Activated CD4-positive, alpha-beta T cell treated with anti-CD3 and anti-CD28 coated beads, Interleukin-2, amount 10 ng/mL, durations not matched to agents 7 days and 5 days (primary cell): ENCODE measurements around the gene GPC3. TPM values are rescaled to one million over a fixed set of nuclear protein-coding genes. Genes with fewer than 3 reads are reported as not detected.

Source experiments
- CTCF ChIA-PET: fragments of 350-600 bp; sonication (Branson Sonifier 250); formaldehyde crosslinking; loops from one replicate; lab custom pipeline; 2021; ENCODE audit warnings: antibody characterized with exemption; lab: Charles Lee
- POLR2A ChIA-PET: fragments of 350-600 bp; sonication (Branson Sonifier 250); formaldehyde crosslinking; loops from one replicate; lab custom pipeline; 2021; ENCODE audit warnings: antibody characterized with exemption; lab: Charles Lee
- DNase-seq: peaks from one replicate; pipeline ENCODE4 v3.0.0-alpha.2; 2020
- H3K27ac Mint-ChIP-seq: one replicate; pipeline ENCODE4 v1.8.0; 2021; ENCODE audit warnings: mild to moderate bottlenecking, moderate library complexity, mixed read lengths
- H3K27me3 Mint-ChIP-seq: one replicate; pipeline ENCODE4 v1.8.0; 2021; ENCODE audit warnings: mixed read lengths
- H3K36me3 Mint-ChIP-seq: one replicate; pipeline ENCODE4 v1.8.0; 2021; ENCODE audit warnings: low read depth, mixed read lengths
- H3K4me1 Mint-ChIP-seq: one replicate; pipeline ENCODE4 v1.8.0; 2021; ENCODE audit warnings: mixed read lengths
- H3K4me3 Mint-ChIP-seq: one replicate; pipeline ENCODE4 v1.8.0; 2021; ENCODE audit warnings: mild to moderate bottlenecking, moderate library complexity, mixed read lengths
- H3K9me3 Mint-ChIP-seq: one replicate; pipeline ENCODE4 v1.8.0; 2021; ENCODE audit warnings: mixed read lengths
- total RNA-seq, 2 experiments: library from RNA; stranded (reverse); gene quantifications; one replicate each; pipeline ENCODE4 v1.2.3, GENCODE V29; 2021

Gene GPC3
- total RNA-seq, 2 experiments from 2014 or later, result 0.81 to 1.0 TPM

GRCh38 chrX:133856819-133857218 lies 128.6 kb downstream of the GPC3 start:
- no peaks in the 10 kb centered on the region for H3K9me3 Mint-ChIP-seq
- no peaks in the 10 kb centered on the region for H3K4me1 Mint-ChIP-seq
- H3K4me3 Mint-ChIP-seq, result no peak overlapping the region
- H3K27me3 Mint-ChIP-seq, result peaks cover 3% of the 10 kb centered on the region
- CTCF ChIA-PET, result interaction anchor here (0.9 kb wide), 1 partner anchor 12 kb away, joined by 3 read pairs; no protein-coding TSS in a partner anchor
- POLR2A ChIA-PET, result no interaction called here
- no peak overlapping the region for H3K27ac Mint-ChIP-seq
- no peak for DNase-seq
- H3K36me3 Mint-ChIP-seq, result no peaks in the 10 kb centered on the region

- Mint-ChIP-seq H3K4me3 (no peak overlapping the region), H3K9me3 (no peaks in the 10 kb centered on the region), H3K36me3 (no peaks in the 10 kb centered on the region), H3K27ac (no peak overlapping the region), H3K4me1 (no peaks in the 10 kb centered on the region), H3K27me3 (peaks cover 3% of the 10 kb centered on the region)
- DNase-seq, result no peak
- ChIA-PET POLR2A (no interaction called here), CTCF (interaction anchor here (0.6 kb wide), 2 partner anchors 15 to 1010 kb away, joined by 4 read pairs; no protein-coding TSS in a partner anchor)
Measured at GRCh38 chrX:133854290-133854689, 131.1 kb downstream of the GPC3 start.

GRCh38 chrX:133852837-133853356 lies 132.5 kb downstream of the GPC3 start:
- Mint-ChIP-seq H3K9me3 (no peaks in the 10 kb centered on the region), H3K4me1 (no peaks in the 10 kb centered on the region), H3K27me3 (peaks cover 3% of the 10 kb centered on the region), H3K4me3 (no peak overlapping the region), H3K36me3 (no peaks in the 10 kb centered on the region), H3K27ac (no peak overlapping the region)
- ChIA-PET POLR2A (no interaction called here), CTCF (no interaction called here)
- DNase-seq, result no peak

GRCh38 chrX:133852401-133852800 lies 133.0 kb downstream of the GPC3 start:
- Mint-ChIP-seq H3K27me3 (peaks cover 3% of the 10 kb centered on the region), H3K4me3 (no peak overlapping the region), H3K9me3 (no peaks in the 10 kb centered on the region), H3K27ac (no peak overlapping the region), H3K4me1 (no peaks in the 10 kb centered on the region), H3K36me3 (no peaks in the 10 kb centered on the region)
- CTCF ChIA-PET, result no interaction called here
- DNase-seq, result no peak
- POLR2A ChIA-PET, result no interaction called here

GRCh38 chrX:133850399-133850798 lies 135.0 kb downstream of the GPC3 start:
- Mint-ChIP-seq H3K9me3 (no peaks in the 10 kb centered on the region), H3K4me1 (no peaks in the 10 kb centered on the region), H3K36me3 (no peaks in the 10 kb centered on the region), H3K27ac (no peak overlapping the region), H3K4me3 (no peak overlapping the region), H3K27me3 (peaks cover 3% of the 10 kb centered on the region)
- CTCF ChIA-PET, result interaction anchor here (0.6 kb wide), 1 partner anchor 62 kb away, joined by 4 read pairs; no protein-coding TSS in a partner anchor
- no peak for DNase-seq
- POLR2A ChIA-PET, result no interaction called here

- CTCF ChIA-PET, result no interaction called here
Measured at GRCh38 chrX:133849676-133850075, 135.7 kb downstream of the GPC3 start.

GRCh38 chrX:133847340-133847994 lies 137.9 kb downstream of the GPC3 start:
- Mint-ChIP-seq H3K27ac (no peak overlapping the region), H3K4me3 (no peak overlapping the region), H3K4me1 (no peaks in the 10 kb centered on the region), H3K9me3 (no peaks in the 10 kb centered on the region), H3K27me3 (peaks cover 1% of the 10 kb centered on the region), H3K36me3 (no peaks in the 10 kb centered on the region)
- CTCF ChIA-PET, result no interaction called here
- POLR2A ChIA-PET, result no interaction called here
- DNase-seq, result no peak

More at GRCh38 chrX:133849676-133850075, 135.7 kb downstream of the GPC3 start:
- no peak overlapping the region for H3K4me3 Mint-ChIP-seq
- no peak overlapping the region for H3K27ac Mint-ChIP-seq
- no peaks in the 10 kb centered on the region for H3K9me3 Mint-ChIP-seq
- POLR2A ChIA-PET, result no interaction called here
- DNase-seq, result no peak
- H3K27me3 Mint-ChIP-seq, result peaks cover 3% of the 10 kb centered on the region
- H3K4me1 Mint-ChIP-seq, result no peaks in the 10 kb centered on the region
- no peaks in the 10 kb centered on the region for H3K36me3 Mint-ChIP-seq

- no peak for DNase-seq
- Mint-ChIP-seq H3K4me1 (no peaks in the 10 kb centered on the region), H3K9me3 (no peaks in the 10 kb centered on the region), H3K36me3 (no peaks in the 10 kb centered on the region), H3K27ac (no peak overlapping the region), H3K4me3 (no peak overlapping the region), H3K27me3 (peaks cover 1% of the 10 kb centered on the region)
- ChIA-PET CTCF (no interaction called here), POLR2A (no interaction called here)
Measured at GRCh38 chrX:133846311-133846710, 139.1 kb downstream of the GPC3 start.

- CTCF ChIA-PET, result no interaction called here
- Mint-ChIP-seq H3K36me3 (no peaks in the 10 kb centered on the region), H3K4me1 (no peaks in the 10 kb centered on the region), H3K27ac (no peak overlapping the region), H3K27me3 (peaks cover 1% of the 10 kb centered on the region), H3K4me3 (no peak overlapping the region), H3K9me3 (no peaks in the 10 kb centered on the region)
- POLR2A ChIA-PET, result no interaction called here
- DNase-seq, result no peak
Measured at GRCh38 chrX:133840415-133840814, 145.0 kb downstream of the GPC3 start.

- Mint-ChIP-seq H3K27me3 (peaks cover 1% of the 10 kb centered on the region), H3K36me3 (no peaks in the 10 kb centered on the region), H3K27ac (no peak overlapping the region), H3K4me3 (no peak overlapping the region), H3K4me1 (no peaks in the 10 kb centered on the region), H3K9me3 (no peaks in the 10 kb centered on the region)
- DNase-seq, result peak; percentile 37
- POLR2A ChIA-PET, result no interaction called here
- CTCF ChIA-PET, result interaction anchor here (0.5 to 1.1 kb wide), 3 partner anchors 15 to 1995 kb away, joined by 3 to 4 read pairs (median 3); no protein-coding TSS in a partner anchor
Measured at GRCh38 chrX:133838761-133839676, 146.4 kb downstream of the GPC3 start.

- no peaks in the 10 kb centered on the region for H3K27me3 Mint-ChIP-seq
- ChIA-PET POLR2A (no interaction called here), CTCF (no interaction called here)
Measured at GRCh38 chrX:133837091-133837490, 148.3 kb downstream of the GPC3 start.

GRCh38 chrX:133836561-133836960 lies 148.8 kb downstream of the GPC3 start:
- Mint-ChIP-seq H3K4me3 (no peak overlapping the region), H3K4me1 (no peaks in the 10 kb centered on the region), H3K36me3 (no peaks in the 10 kb centered on the region), H3K9me3 (no peaks in the 10 kb centered on the region), H3K27ac (no peak overlapping the region), H3K27me3 (no peaks in the 10 kb centered on the region)
- POLR2A ChIA-PET, result no interaction called here
- no peak for DNase-seq
- CTCF ChIA-PET, result interaction anchor here (0.8 kb wide), 1 partner anchor 176 kb away, joined by 3 read pairs; no protein-coding TSS in a partner anchor

More at GRCh38 chrX:133837091-133837490, 148.3 kb downstream of the GPC3 start:
- no peaks in the 10 kb centered on the region for H3K36me3 Mint-ChIP-seq
- H3K27ac Mint-ChIP-seq, result no peak overlapping the region
- H3K4me3 Mint-ChIP-seq, result no peak overlapping the region
- H3K9me3 Mint-ChIP-seq, result no peaks in the 10 kb centered on the region
- no peak for DNase-seq
- no peaks in the 10 kb centered on the region for H3K4me1 Mint-ChIP-seq

- no peaks in the 10 kb centered on the region for H3K36me3 Mint-ChIP-seq
- H3K4me1 Mint-ChIP-seq, result no peaks in the 10 kb centered on the region
- no peaks in the 10 kb centered on the region for H3K9me3 Mint-ChIP-seq
- H3K4me3 Mint-ChIP-seq, result no peak overlapping the region
- CTCF ChIA-PET, result no interaction called here
- no peaks in the 10 kb centered on the region for H3K27me3 Mint-ChIP-seq
- no peak overlapping the region for H3K27ac Mint-ChIP-seq
- DNase-seq, result no peak
- POLR2A ChIA-PET, result no interaction called here
Measured at GRCh38 chrX:133834771-133835170, 150.6 kb downstream of the GPC3 start.
